HCT116 (cell line): Measurements from ENCODE around the gene SND1. TPM values are rescaled to one million over a fixed set of nuclear protein-coding genes. Genes with fewer than 3 reads are reported as not detected.

Experiments
- ATAC-seq: fragments of 200-7000 bp; cut with Tn5 transposase; 2 replicates; pipeline ENCODE4 v1.9.1; 2020; ENCODE audit warnings: mild to moderate bottlenecking, moderate library complexity
- BruUV-seq: library from RNA; stranded (reverse); fragments of 400-500 nt; replicated peaks from 2 replicates; lab custom pipeline; 2021; lab: Mats Ljungman, UMichigan
- CTCF ChIA-PET: fragments of 300-600 bp; sonication (Branson Sonifier 250); formaldehyde crosslinking; loops from one replicate; lab custom pipeline; 2021; ENCODE audit warnings: antibody characterized with exemption; lab: Charles Lee
- POLR2A ChIA-PET: fragments of 300-600, 350-600 bp; sonication (Branson Sonifier 250); formaldehyde crosslinking; loops from one replicate; lab custom pipeline; 2021; ENCODE audit warnings: antibody characterized with exemption; lab: Charles Lee
- RAD21 ChIA-PET, 2 experiments: fragments of 300-600 bp; sonication (Branson Sonifier 250); formaldehyde crosslinking; loops; one replicate each; lab custom pipeline; 2023; ENCODE audit warnings: low total read pairs in 2 of 2; ENCODE audit not compliant: uncharacterized antibody in 2 of 2, unreplicated experiment in 2 of 2, low non-redundant PET in 1 of 2; lab: Charles Lee
- DNase-seq: peaks from one replicate; pipeline ENCODE4 v3.0.0-alpha.2; 2010; ENCODE audit warnings: low read depth, low spot score
- H2AFZ ChIP-seq: fragments of 200-600 bp; shearing (Covaris generic), sonication (generic); 2 replicates; pipeline ENCODE4 v1.6.1; 2017; ENCODE audit warnings: low read depth, mixed run types, mixed read lengths, antibody characterized with exemption, low read length; ENCODE audit not compliant: poor library complexity, severe bottlenecking
- H3K27ac ChIP-seq: 2 replicates; pipeline ENCODE4 v1.5.1; 2012; ENCODE audit warnings: low read depth, low read length
- H3K27me3 ChIP-seq: fragments of 200-600 bp; sonication (generic); 2 replicates; pipeline ENCODE4 v1.6.1; 2016; ENCODE audit warnings: mixed run types, low read length, mixed read lengths; ENCODE audit not compliant: insufficient read depth
- H3K36me3 ChIP-seq, 2 experiments: fragments of 200-500 bp in 1 of 2; fragments of 200-600 bp in 1 of 2; sonication (Bioruptor generic) in 1 of 2; sonication (generic) in 1 of 2; 2 replicates each; pipeline versions ENCODE4 v1.5.1 to v1.6.1; 2014 to 2016; ENCODE audit warnings: low read length in 2 of 2, inconsistent platforms in 1 of 2, mixed read lengths in 1 of 2, mixed run types in 1 of 2; ENCODE audit not compliant: insufficient read depth in 2 of 2, control insufficient read depth in 1 of 2
- H3K4me1 ChIP-seq, 2 experiments: fragments of 200-600 bp in 1 of 2; sonication (generic) in 1 of 2; 2 replicates each; pipeline versions ENCODE4 v1.5.1 to v1.6.1; 2012 to 2017; ENCODE audit warnings: low read length in 2 of 2, inconsistent platforms in 1 of 2, mild to moderate bottlenecking in 1 of 2, mixed read lengths in 1 of 2, mixed run types in 1 of 2, moderate library complexity in 1 of 2; ENCODE audit not compliant: insufficient read depth in 2 of 2, control insufficient read depth in 1 of 2
- H3K4me2 ChIP-seq: fragments of 200-600 bp; sonication (generic); 2 replicates; pipeline ENCODE4 v1.6.1; 2017; ENCODE audit warnings: mixed run types, low read length, mixed read lengths
- H3K4me3 ChIP-seq, 2 experiments: fragments of 200-600 bp in 1 of 2; sonication (generic) in 1 of 2; replicated peaks in 1 of 2; 2 replicates each; pipeline ENCODE4 v1.5.1; 2011 to 2016; ENCODE audit warnings: low read length in 2 of 2, control low read depth in 1 of 2, low read depth in 1 of 2, mild to moderate bottlenecking in 1 of 2, mixed read lengths in 1 of 2, mixed run types in 1 of 2
- H3K79me2 ChIP-seq: fragments of 200-600 bp; sonication (generic); 2 replicates; pipeline ENCODE4 v1.6.1; 2017; ENCODE audit warnings: mild to moderate bottlenecking, mixed run types, low read length, moderate library complexity, mixed read lengths; ENCODE audit not compliant: insufficient read depth
- H3K9ac ChIP-seq: fragments of 200-600 bp; sonication (generic); 2 replicates; pipeline ENCODE4 v1.6.1; 2016; ENCODE audit warnings: low read length, mixed read lengths
- H3K9me2 ChIP-seq: fragments of 200-600 bp; sonication (generic), shearing (Covaris generic); 2 replicates; pipeline ENCODE4 v1.6.1; 2017; ENCODE audit warnings: mixed run types, mild to moderate bottlenecking, moderate library complexity; ENCODE audit not compliant: insufficient read depth
- H3K9me3 ChIP-seq, 2 experiments: fragments of 200-500 bp in 1 of 2; fragments of 200-600 bp in 1 of 2; sonication (Bioruptor generic) in 1 of 2; sonication (generic) in 1 of 2; 2 replicates each; pipeline ENCODE4 v1.6.1; 2014 to 2017; ENCODE audit warnings: low read length in 2 of 2, mixed read lengths in 2 of 2, inconsistent platforms in 1 of 2, low read depth in 1 of 2, mild to moderate bottlenecking in 1 of 2, mixed run types in 1 of 2, moderate library complexity in 1 of 2; ENCODE audit not compliant: control insufficient read depth in 1 of 2, insufficient read depth in 1 of 2
- H4K20me1 ChIP-seq: fragments of 200-600 bp; sonication (generic), shearing (Covaris generic); 2 replicates; pipeline ENCODE4 v1.6.1; 2017; ENCODE audit warnings: mixed run types, mild to moderate bottlenecking, moderate library complexity; ENCODE audit not compliant: insufficient read depth
- CEBPB ChIP-seq: IDR thresholded peaks from 2 replicates; pipeline ENCODE4 v1.6.1; 2012; ENCODE audit warnings: low read depth
- ELF1 ChIP-seq: IDR thresholded peaks from 2 replicates; pipeline ENCODE4 v1.6.1; 2012; ENCODE audit warnings: low read depth, borderline replicate concordance
- EZH2phosphoT487 ChIP-seq: fragments of 200-600 bp; IDR thresholded peaks from 2 replicates; pipeline ENCODE4 v1.6.1; 2018; ENCODE audit warnings: antibody characterized with exemption, borderline replicate concordance
- FOSL1 ChIP-seq: IDR thresholded peaks from 2 replicates; pipeline ENCODE4 v1.6.1; 2012; ENCODE audit warnings: low read depth
- POLR2A ChIP-seq: IDR thresholded peaks from 2 replicates; pipeline ENCODE4 v1.7.0; 2011; ENCODE audit warnings: borderline replicate concordance; ENCODE audit not compliant: insufficient read depth, insufficient read length; ENCODE audit errors: extremely low read depth
- POLR2AphosphoS5 ChIP-seq: IDR thresholded peaks from 2 replicates; pipeline ENCODE4 v1.6.1; 2011; ENCODE audit warnings: mild to moderate bottlenecking, low read depth, low read length, moderate library complexity
- SIN3A ChIP-seq: IDR thresholded peaks from 2 replicates; pipeline ENCODE4 v1.6.1; 2012; ENCODE audit warnings: low read depth
- SRF ChIP-seq: IDR thresholded peaks from 2 replicates; pipeline ENCODE4 v1.6.1; 2012; ENCODE audit warnings: low read depth
- TCF7L2 ChIP-seq: IDR thresholded peaks from 2 replicates; pipeline ENCODE4 v1.7.0; 2011; ENCODE audit warnings: borderline replicate concordance, inconsistent platforms; ENCODE audit not compliant: insufficient read depth, insufficient read length; ENCODE audit errors: extremely low read depth
- YY1 ChIP-seq: IDR thresholded peaks from 2 replicates; pipeline ENCODE4 v1.6.1; 2011; ENCODE audit warnings: low read length, low read depth, moderate library complexity, mild to moderate bottlenecking; ENCODE audit not compliant: insufficient replicate concordance; ENCODE audit errors: extremely low read depth
- ZFX ChIP-seq: fragments of 450-650 bp; IDR thresholded peaks from 2 replicates; pipeline ENCODE4 v1.6.1; 2017
- ZNF274 ChIP-seq: fragments of 200-500 bp; sonication (Bioruptor generic); IDR thresholded peaks from 2 replicates; pipeline ENCODE4 v1.6.1; 2014; ENCODE audit warnings: mild to moderate bottlenecking, low read depth, low read length, inconsistent platforms
- intact Hi-C: fragments of 100-400 bp; cut with micrococcal nuclease; formaldehyde crosslinking; loops from 2 replicates; pipeline ENCODE4 v1.10.0; 2022
- total RNA-seq: library from RNA; stranded (reverse); gene quantifications from one replicate; pipeline ENCODE4 v1.2.1, GENCODE V29; 2021; ENCODE audit not compliant: unreplicated experiment
- TF ChIP-seq, protein P1 (sequence below): IDR thresholded peaks from 2 replicates; pipeline ENCODE4 v1.6.1; 2012
- TF ChIP-seq, protein P2 (sequence below): IDR thresholded peaks from 2 replicates; pipeline ENCODE4 v1.6.1; 2012; ENCODE audit warnings: low read depth

Gene SND1
- total RNA-seq, 1 experiment from 2014 or later = 169 TPM

- TF ChIP-seq YY1 (no peak), FOSL1 (no peak), EZH2phosphoT487 (no peak), ZNF274 (no peak), POLR2AphosphoS5 (no peak)
- TF ChIP-seq, protein P1, sequence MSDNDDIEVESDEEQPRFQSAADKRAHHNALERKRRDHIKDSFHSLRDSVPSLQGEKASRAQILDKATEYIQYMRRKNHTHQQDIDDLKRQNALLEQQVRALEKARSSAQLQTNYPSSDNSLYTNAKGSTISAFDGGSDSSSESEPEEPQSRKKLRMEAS = no peak
Observed at GRCh38 chr7:127995156-127995880, 343.3 kb downstream of the SND1 start (continued).

- Histone ChIP-seq H3K36me3 (peaks cover 3 to 8% of the 10 kb centered on the region in 2 experiments; a peak in 2 of 4 replicates), H3K27ac (no peak overlapping the region), H3K79me2 (no peaks in the 10 kb centered on the region), H3K4me1 (no peaks in the 10 kb centered on the region), H3K4me3 (no peak overlapping the region), H3K27me3 (no peaks in the 10 kb centered on the region), H2AFZ (no peak overlapping the region), H3K9me2 (no peaks in the 10 kb centered on the region), H3K4me2 (no peak overlapping the region), H4K20me1 (no peaks in the 10 kb centered on the region), H3K9me3 (no peaks in the 10 kb centered on the region), H3K9ac (no peak overlapping the region)
- ChIA-PET CTCF (no interaction called here), RAD21 (no interaction called here), POLR2A (no interaction called here)
- no peak for ATAC-seq
- intact Hi-C loops = no loop called here
- BruUV-seq = no TSS peak
- DNase-seq = no peak
- TF ChIP-seq TCF7L2 (no peak), FOSL1 (no peak), ZFX (no peak), SIN3A (no peak), CEBPB (no peak), SRF (no peak), ELF1 (no peak), EZH2phosphoT487 (no peak), POLR2AphosphoS5 (no peak), POLR2A (no peak)
- TF ChIP-seq, protein P2, sequence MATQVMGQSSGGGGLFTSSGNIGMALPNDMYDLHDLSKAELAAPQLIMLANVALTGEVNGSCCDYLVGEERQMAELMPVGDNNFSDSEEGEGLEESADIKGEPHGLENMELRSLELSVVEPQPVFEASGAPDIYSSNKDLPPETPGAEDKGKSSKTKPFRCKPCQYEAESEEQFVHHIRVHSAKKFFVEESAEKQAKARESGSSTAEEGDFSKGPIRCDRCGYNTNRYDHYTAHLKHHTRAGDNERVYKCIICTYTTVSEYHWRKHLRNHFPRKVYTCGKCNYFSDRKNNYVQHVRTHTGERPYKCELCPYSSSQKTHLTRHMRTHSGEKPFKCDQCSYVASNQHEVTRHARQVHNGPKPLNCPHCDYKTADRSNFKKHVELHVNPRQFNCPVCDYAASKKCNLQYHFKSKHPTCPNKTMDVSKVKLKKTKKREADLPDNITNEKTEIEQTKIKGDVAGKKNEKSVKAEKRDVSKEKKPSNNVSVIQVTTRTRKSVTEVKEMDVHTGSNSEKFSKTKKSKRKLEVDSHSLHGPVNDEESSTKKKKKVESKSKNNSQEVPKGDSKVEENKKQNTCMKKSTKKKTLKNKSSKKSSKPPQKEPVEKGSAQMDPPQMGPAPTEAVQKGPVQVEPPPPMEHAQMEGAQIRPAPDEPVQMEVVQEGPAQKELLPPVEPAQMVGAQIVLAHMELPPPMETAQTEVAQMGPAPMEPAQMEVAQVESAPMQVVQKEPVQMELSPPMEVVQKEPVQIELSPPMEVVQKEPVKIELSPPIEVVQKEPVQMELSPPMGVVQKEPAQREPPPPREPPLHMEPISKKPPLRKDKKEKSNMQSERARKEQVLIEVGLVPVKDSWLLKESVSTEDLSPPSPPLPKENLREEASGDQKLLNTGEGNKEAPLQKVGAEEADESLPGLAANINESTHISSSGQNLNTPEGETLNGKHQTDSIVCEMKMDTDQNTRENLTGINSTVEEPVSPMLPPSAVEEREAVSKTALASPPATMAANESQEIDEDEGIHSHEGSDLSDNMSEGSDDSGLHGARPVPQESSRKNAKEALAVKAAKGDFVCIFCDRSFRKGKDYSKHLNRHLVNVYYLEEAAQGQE = no peak
Observed at GRCh38 chr7:127995881-127996215, 343.9 kb downstream of the SND1 start.
